Measurements from ENCODE around the gene ELFN2. TPM values are rescaled to one million over a fixed set of nuclear protein-coding genes. Genes with fewer than 3 reads are reported as not detected.

The ELFN2 gene
- total and polyA plus RNA-seq, 8 donors = 0.03 to 0.89 (median 0.18) TPM; not detected in 5

DNA sequence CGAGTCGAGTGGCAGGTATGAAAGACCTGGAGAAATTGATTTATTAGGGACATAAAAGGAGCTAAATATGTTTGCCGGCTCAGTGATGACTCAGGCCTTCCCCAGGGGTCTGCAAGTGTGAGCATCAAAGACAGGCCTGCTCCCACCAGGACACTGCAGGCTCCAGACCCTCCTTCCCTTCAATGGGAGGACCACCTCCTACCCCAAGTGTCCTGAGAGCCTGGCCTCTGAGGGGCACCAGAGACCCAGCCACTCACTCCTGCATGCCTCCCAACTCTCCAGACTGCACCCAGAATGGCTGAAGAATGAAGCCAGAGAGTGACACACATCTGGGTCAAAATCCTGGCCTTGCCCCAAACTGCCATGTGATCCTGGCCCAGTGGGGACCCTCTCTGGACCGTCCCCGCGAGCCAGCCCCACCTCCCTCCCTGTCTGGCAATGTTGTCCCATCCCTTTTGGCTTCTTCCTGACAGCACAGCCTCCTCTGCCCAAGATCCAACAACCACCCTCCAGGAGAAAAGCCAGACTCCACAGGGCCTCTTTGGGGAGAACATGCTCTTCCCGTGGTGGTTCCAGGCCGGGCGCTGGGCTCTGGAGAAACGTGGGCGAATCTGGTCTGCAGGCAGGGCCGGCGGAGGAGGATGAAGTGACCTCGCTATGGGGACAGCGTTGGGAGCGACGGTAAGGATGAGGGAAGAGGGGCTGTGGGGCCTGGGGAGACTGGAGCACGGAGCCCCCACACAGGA is 108.7 kb downstream of the ELFN2 start:
- peaks cover 0 to 12% (median 4%) of the 10 kb centered on the region in 4 donors for H3K4me1 ChIP-seq
- intact Hi-C loops (cut with DNase I; ENCODE audit: low total_unique reads) = loop anchor here (10.0 kb wide), 1 partner anchor 116 kb away; no protein-coding TSS in a partner anchor
- no peaks in the 10 kb centered on the region for H3K36me3 ChIP-seq
- H3K27ac ChIP-seq = no peak overlapping the region
- no peak for DNase-seq
- H3K4me3 ChIP-seq = no peak overlapping the region
- TF ChIP-seq POLR2A (IDR thresholded peaks at IDR 0.05) (no peak), EP300 (IDR thresholded peaks at IDR 0.05) (no peak), POLR2AphosphoS5 (IDR thresholded peaks at IDR 0.05) (no peak)
- TF ChIP-seq, protein P1, sequence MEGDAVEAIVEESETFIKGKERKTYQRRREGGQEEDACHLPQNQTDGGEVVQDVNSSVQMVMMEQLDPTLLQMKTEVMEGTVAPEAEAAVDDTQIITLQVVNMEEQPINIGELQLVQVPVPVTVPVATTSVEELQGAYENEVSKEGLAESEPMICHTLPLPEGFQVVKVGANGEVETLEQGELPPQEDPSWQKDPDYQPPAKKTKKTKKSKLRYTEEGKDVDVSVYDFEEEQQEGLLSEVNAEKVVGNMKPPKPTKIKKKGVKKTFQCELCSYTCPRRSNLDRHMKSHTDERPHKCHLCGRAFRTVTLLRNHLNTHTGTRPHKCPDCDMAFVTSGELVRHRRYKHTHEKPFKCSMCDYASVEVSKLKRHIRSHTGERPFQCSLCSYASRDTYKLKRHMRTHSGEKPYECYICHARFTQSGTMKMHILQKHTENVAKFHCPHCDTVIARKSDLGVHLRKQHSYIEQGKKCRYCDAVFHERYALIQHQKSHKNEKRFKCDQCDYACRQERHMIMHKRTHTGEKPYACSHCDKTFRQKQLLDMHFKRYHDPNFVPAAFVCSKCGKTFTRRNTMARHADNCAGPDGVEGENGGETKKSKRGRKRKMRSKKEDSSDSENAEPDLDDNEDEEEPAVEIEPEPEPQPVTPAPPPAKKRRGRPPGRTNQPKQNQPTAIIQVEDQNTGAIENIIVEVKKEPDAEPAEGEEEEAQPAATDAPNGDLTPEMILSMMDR (IDR thresholded peaks at IDR 0.05) = no peak
- H3K9me3 ChIP-seq = no peaks in the 10 kb centered on the region
- peaks cover 0 to 83% (median 0%) of the 10 kb centered on the region in 3 donors for H3K27me3 ChIP-seq
- 77 to 83% (median 78%) methylated on average over 15 to 18 of the region's 18 CpGs for WGBS, 5 donors

Other genes starting within 250 kb of the ELFN2 start
- gene C1QTNF6, start 239.2 kb downstream of the ELFN2 start, total RNA-seq = 10 to 100 TPM in 1 of 5 donors, 1 to 10 TPM in 2, under 1 TPM in 1, not detected in 1; 0.45 to 10.4 (median 3.0) TPM
- 1 to 10 TPM; 2.3 to 4.5 (median 4.1) TPM for gene C1QTNF6, start 239.2 kb downstream of the ELFN2 start, polyA plus RNA-seq
- under 1 TPM in 1 of 5 donors, not detected in 4; 0.37 TPM for gene SSTR3, start 215.0 kb downstream of the ELFN2 start, total RNA-seq
- under 1 TPM in 2 of 3 donors, not detected in 1; 0.05 to 0.12 TPM for gene SSTR3, start 215.0 kb downstream of the ELFN2 start, polyA plus RNA-seq
- gene RAC2, start 183.2 kb downstream of the ELFN2 start, total RNA-seq = 10 to 100 TPM in 3 of 5 donors, 1 to 10 TPM in 2; 1.8 to 50.4 (median 14.2) TPM
- 10 to 100 TPM; 17.6 to 23.8 (median 22.8) TPM for gene RAC2, start 183.2 kb downstream of the ELFN2 start, polyA plus RNA-seq
- 10 to 100 TPM in 2 of 5 donors, 1 to 10 TPM in 2, not detected in 1; 4.2 to 77.0 (median 12.5) TPM for gene CYTH4, start 145.0 kb downstream of the ELFN2 start, total RNA-seq
- 1 to 10 TPM; 1.9 to 6.0 (median 5.0) TPM for gene CYTH4, start 145.0 kb downstream of the ELFN2 start, polyA plus RNA-seq
- gene MFNG, start 58.9 kb upstream of the ELFN2 start, total RNA-seq = 10 to 100 TPM in 3 of 5 donors, 1 to 10 TPM in 2; 1.7 to 86.4 (median 11.2) TPM
- 10 to 100 TPM in 1 of 3 donors, 1 to 10 TPM in 2; 3.8 to 10.2 (median 6.7) TPM for gene MFNG, start 58.9 kb upstream of the ELFN2 start, polyA plus RNA-seq
- gene CARD10, start 91.9 kb upstream of the ELFN2 start, total RNA-seq = 100 to 1,000 TPM in 1 of 5 donors, 10 to 100 TPM in 2, 1 to 10 TPM in 2; 5.5 to 120 (median 28.4) TPM
- 10 to 100 TPM; 11.3 to 17.8 (median 13.6) TPM for gene CARD10, start 91.9 kb upstream of the ELFN2 start, polyA plus RNA-seq
- gene CDC42EP1, start 133.0 kb upstream of the ELFN2 start, total RNA-seq = 100 to 1,000 TPM in 2 of 5 donors, 10 to 100 TPM in 3; 28.6 to 195 (median 66.3) TPM
- 100 to 1,000 TPM in 1 of 3 donors, 10 to 100 TPM in 2; 70.2 to 112 (median 90.1) TPM for gene CDC42EP1, start 133.0 kb upstream of the ELFN2 start, polyA plus RNA-seq
- gene LGALS2, start 152.6 kb upstream of the ELFN2 start, total RNA-seq = 1 to 10 TPM in 1 of 5 donors, not detected in 4; 4.2 TPM
- gene LGALS2, start 152.6 kb upstream of the ELFN2 start, polyA plus RNA-seq = 1 to 10 TPM; 4.1 to 7.1 (median 5.0) TPM
- 10 to 100 TPM; 39.5 to 87.9 (median 55.6) TPM for gene GGA1, start 181.4 kb upstream of the ELFN2 start, total RNA-seq
- gene GGA1, start 181.4 kb upstream of the ELFN2 start, polyA plus RNA-seq = 10 to 100 TPM; 30.3 to 43.6 (median 34.1) TPM
- gene SH3BP1, start 212.2 kb upstream of the ELFN2 start, total RNA-seq = 100 to 1,000 TPM in 1 of 5 donors, 10 to 100 TPM in 1, 1 to 10 TPM in 2, not detected in 1; 1.6 to 135 (median 7.3) TPM
- 10 to 100 TPM in 1 of 3 donors, 1 to 10 TPM in 2; 8.7 to 12.8 (median 9.5) TPM for gene SH3BP1, start 212.2 kb upstream of the ELFN2 start, polyA plus RNA-seq
- 10 to 100 TPM in 1 of 5 donors, 1 to 10 TPM in 4; 2.9 to 72.1 (median 5.4) TPM for gene PDXP, start 231.2 kb upstream of the ELFN2 start, total RNA-seq
- gene PDXP, start 231.2 kb upstream of the ELFN2 start, polyA plus RNA-seq = 10 to 100 TPM in 1 of 3 donors, 1 to 10 TPM in 2; 6.4 to 11.8 (median 8.1) TPM
- 100 to 1,000 TPM; 235 to 490 (median 312) TPM for gene LGALS1, start 248.2 kb upstream of the ELFN2 start, total RNA-seq
- gene LGALS1, start 248.2 kb upstream of the ELFN2 start, polyA plus RNA-seq = 1,000 to 10,000 TPM in 1 of 3 donors, 100 to 1,000 TPM in 2; 596 to 1,435 (median 703) TPM

Measured in stomach (tissue), 9 donors.